Placental epithelial cell (primary cell): ENCODE measurements around the gene KLHL14. TPM values are rescaled to one million over a fixed set of nuclear protein-coding genes. Genes with fewer than 3 reads are reported as not detected.

Experiments
- small RNA-seq: library from RNA; depleted of rRNA; stranded (forward); fragments of <200 nt; gene quantifications from one replicate; pipeline ENCODE3, GENCODE V24; 2012
- total RNA-seq: library from RNA; depleted of rRNA; stranded (reverse); fragments of >200 nt; gene quantifications from 2 replicates; pipeline ENCODE4 v1.2.3, GENCODE V29; 2012

The KLHL14 gene
- not detected in 2 replicates for total RNA-seq

GRCh38 chr18:32772581-32773381 lies at the start of gene KLHL14:
KLHL14 (minus strand) TSS chr18:32773023; CDS start chr18:32770591, 2,432 bp downstream.

Small RNA genes lying within 50 kb of the gene (small RNA-seq; reads per million reads assigned to genes)
- gene AC012123.2 = not detected
